GM10248 (cell line): ENCODE measurements around the gene DPY30.
A peak's percentile ranks its signal among the peaks of the same experiment; 100 is the strongest.

ENCODE experiments used
- CTCF ChIA-PET: fragments of 300-600 bp; sonication (Branson Sonifier 250); formaldehyde crosslinking; extraction: SDS; loops from one replicate; lab custom pipeline; 2021; ENCODE audit warnings: antibody characterized with exemption; lab: Yijun Ruan, JAX
- POLR2A ChIA-PET: fragments of 350-650 bp; sonication (Branson Sonifier 250); formaldehyde crosslinking; extraction: SDS; loops from one replicate; lab custom pipeline; 2020; ENCODE audit warnings: antibody characterized with exemption; lab: Yijun Ruan, JAX
- DNase-seq: peaks from one replicate; pipeline ENCODE4 v3.0.0; 2012; ENCODE audit errors: extremely low spot score
- TF ChIP-seq, protein P1 (sequence below): IDR thresholded peaks from 2 replicates; pipeline ENCODE4 v1.5.1; 2012; ENCODE audit warnings: mild to moderate bottlenecking, low read depth; ENCODE audit errors: extremely low read depth, missing control alignments, control extremely low read depth

Gene DPY30

DNA sequence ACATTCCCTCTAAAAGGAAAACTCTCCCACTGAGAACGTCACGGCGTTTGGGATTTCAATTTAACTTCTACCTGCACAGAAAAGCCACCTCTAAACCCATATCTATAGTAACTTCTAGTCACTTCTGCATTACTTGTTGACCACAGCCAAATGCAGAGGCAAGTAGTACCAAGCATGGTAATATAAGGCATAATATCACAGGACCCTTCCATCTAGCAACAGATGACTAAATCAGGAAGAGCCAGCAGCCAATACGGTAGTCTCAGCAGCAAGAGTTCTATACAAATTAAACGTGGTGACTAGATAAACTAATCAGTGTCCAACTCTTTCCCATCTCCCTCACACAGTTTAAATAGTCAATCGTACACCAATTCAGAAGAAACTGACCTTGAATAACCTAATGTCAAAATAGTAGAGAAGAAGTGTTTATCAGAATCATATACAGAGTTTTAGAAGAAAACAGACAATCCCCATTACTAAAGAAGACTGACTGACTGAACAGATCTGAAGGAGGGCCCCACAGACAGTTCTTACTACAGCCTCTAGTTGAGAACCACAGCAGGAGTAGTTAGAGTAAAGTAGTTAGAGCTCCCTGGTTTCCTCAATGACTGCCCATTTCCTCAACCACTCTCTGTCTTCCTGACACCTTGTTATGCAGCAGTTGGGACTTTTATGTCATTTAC, 58.8 kb downstream of the DPY30 start:
- DNase-seq = peak; percentile 76
- ChIA-PET POLR2A (no interaction called here), CTCF (interaction anchor here (0.9 to 1.0 kb wide), 2 partner anchors 8 to 24 kb away, joined by 3 read pairs; no protein-coding TSS in a partner anchor)
- TF ChIP-seq, protein P1, sequence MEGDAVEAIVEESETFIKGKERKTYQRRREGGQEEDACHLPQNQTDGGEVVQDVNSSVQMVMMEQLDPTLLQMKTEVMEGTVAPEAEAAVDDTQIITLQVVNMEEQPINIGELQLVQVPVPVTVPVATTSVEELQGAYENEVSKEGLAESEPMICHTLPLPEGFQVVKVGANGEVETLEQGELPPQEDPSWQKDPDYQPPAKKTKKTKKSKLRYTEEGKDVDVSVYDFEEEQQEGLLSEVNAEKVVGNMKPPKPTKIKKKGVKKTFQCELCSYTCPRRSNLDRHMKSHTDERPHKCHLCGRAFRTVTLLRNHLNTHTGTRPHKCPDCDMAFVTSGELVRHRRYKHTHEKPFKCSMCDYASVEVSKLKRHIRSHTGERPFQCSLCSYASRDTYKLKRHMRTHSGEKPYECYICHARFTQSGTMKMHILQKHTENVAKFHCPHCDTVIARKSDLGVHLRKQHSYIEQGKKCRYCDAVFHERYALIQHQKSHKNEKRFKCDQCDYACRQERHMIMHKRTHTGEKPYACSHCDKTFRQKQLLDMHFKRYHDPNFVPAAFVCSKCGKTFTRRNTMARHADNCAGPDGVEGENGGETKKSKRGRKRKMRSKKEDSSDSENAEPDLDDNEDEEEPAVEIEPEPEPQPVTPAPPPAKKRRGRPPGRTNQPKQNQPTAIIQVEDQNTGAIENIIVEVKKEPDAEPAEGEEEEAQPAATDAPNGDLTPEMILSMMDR = no peak

DNA sequence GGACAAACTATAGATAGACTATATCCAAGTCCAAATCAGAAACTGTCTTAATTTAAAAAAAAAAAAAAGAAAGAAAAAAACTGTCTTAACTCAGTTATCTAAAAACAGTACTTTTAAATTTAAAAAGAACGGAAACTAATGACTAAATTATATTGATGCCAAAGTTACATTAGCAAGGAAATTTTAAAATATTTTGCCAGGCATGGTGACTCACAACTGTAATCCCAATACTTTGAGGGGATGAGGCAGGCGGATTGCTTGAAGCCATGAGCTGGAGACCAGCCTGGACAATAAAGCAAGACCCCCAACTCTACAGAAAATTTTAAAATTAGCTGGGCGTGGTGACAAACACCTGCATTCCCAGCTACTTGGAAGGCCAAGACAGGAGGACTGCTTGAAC, 59.6 kb downstream of the DPY30 start:
- TF ChIP-seq, protein P1 = no peak
- ChIA-PET CTCF (interaction anchor here (0.9 kb wide), 1 partner anchor 25 kb away, joined by 3 read pairs; no protein-coding TSS in a partner anchor), POLR2A (no interaction called here)
- no peak for DNase-seq

DNA sequence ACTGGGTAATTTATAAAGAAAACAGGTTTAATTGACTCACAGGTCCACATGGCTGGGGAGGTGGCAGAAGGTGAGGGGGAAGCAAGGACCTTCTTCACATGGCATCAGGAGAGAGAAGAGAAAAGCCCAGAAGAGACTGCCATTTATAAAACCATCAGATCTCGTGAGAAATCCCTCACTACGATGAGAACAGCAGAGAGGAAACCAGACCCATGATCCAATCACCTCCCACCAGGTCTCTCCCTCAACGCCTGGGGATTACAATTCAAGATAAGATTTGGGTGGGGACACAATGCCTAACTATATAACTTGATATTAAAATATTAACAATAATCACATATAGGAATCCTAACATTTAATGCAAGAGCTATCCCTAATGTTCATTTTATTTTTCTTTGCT, 60.6 kb downstream of the DPY30 start:
- ChIA-PET CTCF (interaction anchor here (1.6 kb wide), 1 partner anchor 26 kb away, joined by 3 read pairs; no protein-coding TSS in a partner anchor), POLR2A (no interaction called here)
- no peak for DNase-seq
- TF ChIP-seq, protein P1 = no peak

DNA sequence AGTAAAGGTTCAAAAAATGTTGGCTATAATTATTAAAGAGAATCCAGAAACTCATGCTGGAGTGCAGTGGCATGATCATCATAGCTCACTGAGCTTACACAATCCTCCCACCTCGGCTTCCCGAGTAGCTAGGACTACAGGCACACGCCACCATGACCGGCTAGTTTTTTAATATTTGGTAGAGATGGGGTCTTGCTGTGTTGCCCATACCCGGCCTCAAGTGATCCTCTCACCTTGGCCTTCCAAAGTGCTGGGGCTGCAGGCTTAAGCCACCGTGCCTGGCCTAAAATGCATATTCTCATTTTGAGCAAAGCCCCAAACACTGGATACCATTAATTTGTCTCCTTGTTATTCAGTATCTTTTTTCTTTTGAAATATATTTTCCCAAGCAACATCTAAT, 61.2 kb downstream of the DPY30 start:
- ChIA-PET CTCF (interaction anchor here (1.6 kb wide), 1 partner anchor 27 kb away, joined by 3 read pairs; no protein-coding TSS in a partner anchor), POLR2A (no interaction called here)
- DNase-seq = no peak
- TF ChIP-seq, protein P1 = no peak
